BLaER1 treated with 17β-estradiol and CSF1 and Interleukin-3, amounts not matched to agents 10 nM and 100 nM (cell line): ENCODE measurements around the gene FAM83D.

ENCODE experiments used
- H3K27ac ChIP-seq, 11 experiments: shearing (Covaris generic); formaldehyde crosslinking; 2 replicates each; pipeline ENCODE4 v1.8.1; 2022
- H3K27me3 ChIP-seq, 11 experiments: shearing (Covaris generic); formaldehyde crosslinking; 2 replicates each; pipeline ENCODE4 v1.8.1; 2022
- H3K36me3 ChIP-seq, 11 experiments: shearing (Covaris generic); formaldehyde crosslinking; 2 replicates each; pipeline ENCODE4 v1.8.1; 2022
- H3K4me1 ChIP-seq, 10 experiments: shearing (Covaris generic); formaldehyde crosslinking; 2 replicates each; pipeline ENCODE4 v1.8.1; 2022
- H3K4me2 ChIP-seq, 11 experiments: shearing (Covaris generic); formaldehyde crosslinking; 2 replicates each; pipeline ENCODE4 v1.8.1; 2022
- H3K4me3 ChIP-seq, 10 experiments: shearing (Covaris generic); formaldehyde crosslinking; 2 replicates each; pipeline ENCODE4 v1.8.1; 2022
- H3K9ac ChIP-seq, 11 experiments: shearing (Covaris generic); formaldehyde crosslinking; 2 replicates each; pipeline ENCODE4 v1.8.1; 2022
- H3K9me3 ChIP-seq, 11 experiments: shearing (Covaris generic); formaldehyde crosslinking; replicated peaks in 1 of 11; 2 replicates each; pipeline ENCODE4 v1.8.1; 2022
- H4K20me1 ChIP-seq, 11 experiments: shearing (Covaris generic); formaldehyde crosslinking; 2 replicates each; pipeline ENCODE4 v1.8.1; 2022
- Cebpa-rat ChIP-seq, 11 experiments: shearing (Covaris generic); IDR thresholded peaks; 2 replicates each; pipeline ENCODE4 v1.8.1; 2022

Gene FAM83D

GRCh38 chr20:38903335-38903734, 22.9 kb upstream of the FAM83D start:
- H3K4me3 ChIP-seq, result no peak overlapping the region
- H3K9ac ChIP-seq, result no peak overlapping the region
- TF ChIP-seq Cebpa-rat (IDR thresholded peaks at IDR 0.05), result no peak
- peaks cover 10 to 24% (median 14%) of the 10 kb centered on the region in 11 experiments; a peak in 19 of 22 replicates for H3K9me3 ChIP-seq
- no peaks in the 10 kb centered on the region for H3K27me3 ChIP-seq
- H3K4me1 ChIP-seq, result no peaks in the 10 kb centered on the region
- no peaks in the 10 kb centered on the region for H4K20me1 ChIP-seq
- H3K27ac ChIP-seq, result no peak overlapping the region
- no peak overlapping the region for H3K4me2 ChIP-seq
- peaks cover 0 to 64% (median 42%) of the 10 kb centered on the region in 11 experiments; a peak in 20 of 22 replicates for H3K36me3 ChIP-seq

- no peak overlapping the region for H3K4me3 ChIP-seq
- H3K4me1 ChIP-seq, result no peaks in the 10 kb centered on the region
- no peaks in the 10 kb centered on the region for H3K27me3 ChIP-seq
- no peak overlapping the region for H3K4me2 ChIP-seq
- no peak overlapping the region for H3K9ac ChIP-seq
- no peaks in the 10 kb centered on the region for H4K20me1 ChIP-seq
- H3K27ac ChIP-seq, result no peak overlapping the region
- H3K36me3 ChIP-seq, result peaks cover 0 to 78% (median 45%) of the 10 kb centered on the region in 11 experiments; a peak in 20 of 22 replicates
- no peak for TF ChIP-seq Cebpa-rat (IDR thresholded peaks at IDR 0.05)
- H3K9me3 ChIP-seq, result peaks cover 10 to 24% (median 14%) of the 10 kb centered on the region in 11 experiments; a peak in 19 of 22 replicates
These were observed 20.8 kb upstream of the FAM83D start for GRCh38 chr20:38905375-38905774.

GRCh38 chr20:38907918-38908677, 18.1 kb upstream of the FAM83D start:
- Histone ChIP-seq H3K4me1 (no peaks in the 10 kb centered on the region), H3K4me2 (no peak overlapping the region), H3K27me3 (no peaks in the 10 kb centered on the region), H3K36me3 (peaks cover 0 to 68% (median 35%) of the 10 kb centered on the region in 11 experiments; a peak in 18 of 22 replicates), H4K20me1 (no peaks in the 10 kb centered on the region), H3K9ac (no peak overlapping the region), H3K4me3 (no peak overlapping the region), H3K27ac (no peak overlapping the region), H3K9me3 (peaks cover 10 to 24% (median 14%) of the 10 kb centered on the region in 11 experiments; a peak in 19 of 22 replicates)
- TF ChIP-seq Cebpa-rat (IDR thresholded peaks at IDR 0.05), result no peak

- Histone ChIP-seq H3K9ac (no peak overlapping the region), H3K27ac (no peak overlapping the region), H3K4me2 (no peak overlapping the region), H3K36me3 (peaks cover 0 to 25% (median 7%) of the 10 kb centered on the region in 11 experiments; a peak in 8 of 22 replicates), H3K4me1 (no peaks in the 10 kb centered on the region), H3K4me3 (no peak overlapping the region), H3K27me3 (no peaks in the 10 kb centered on the region), H3K9me3 (no peaks in the 10 kb centered on the region), H4K20me1 (no peaks in the 10 kb centered on the region; a peak in 1 of 22 replicates)
- no peak for TF ChIP-seq Cebpa-rat (IDR thresholded peaks at IDR 0.05)
These were observed 10.9 kb upstream of the FAM83D start for GRCh38 chr20:38915355-38915754.

GRCh38 chr20:38917657-38918056, 8.6 kb upstream of the FAM83D start:
- no peak overlapping the region for H3K27ac ChIP-seq
- H4K20me1 ChIP-seq, result peaks cover 0 to 8% (median 0%) of the 10 kb centered on the region in 11 experiments; a peak in 2 of 22 replicates
- no peak for TF ChIP-seq Cebpa-rat (IDR thresholded peaks at IDR 0.05)
- no peak overlapping the region for H3K4me2 ChIP-seq
- H3K36me3 ChIP-seq, result peaks cover 0 to 25% (median 7%) of the 10 kb centered on the region in 11 experiments; a peak in 8 of 22 replicates
- H3K9me3 ChIP-seq, result no peaks in the 10 kb centered on the region
- H3K4me3 ChIP-seq, result no peak overlapping the region
- no peak overlapping the region for H3K9ac ChIP-seq
- H3K27me3 ChIP-seq, result no peaks in the 10 kb centered on the region
- no peaks in the 10 kb centered on the region for H3K4me1 ChIP-seq

- Histone ChIP-seq H3K4me3 (no peak overlapping the region), H3K9me3 (no peaks in the 10 kb centered on the region), H3K4me1 (no peaks in the 10 kb centered on the region), H3K36me3 (peaks cover 0 to 25% (median 7%) of the 10 kb centered on the region in 11 experiments; a peak in 8 of 22 replicates), H3K4me2 (no peak overlapping the region), H4K20me1 (peaks cover 0 to 8% (median 0%) of the 10 kb centered on the region in 11 experiments; a peak in 2 of 22 replicates), H3K27ac (no peak overlapping the region), H3K27me3 (no peaks in the 10 kb centered on the region), H3K9ac (no peak overlapping the region)
- TF ChIP-seq Cebpa-rat (IDR thresholded peaks at IDR 0.05), result no peak
These were observed 8.0 kb upstream of the FAM83D start for GRCh38 chr20:38918172-38918571.

- Histone ChIP-seq H3K27ac (no peak overlapping the region), H3K9me3 (no peaks in the 10 kb centered on the region), H3K4me1 (no peaks in the 10 kb centered on the region), H4K20me1 (peaks cover 0 to 8% (median 0%) of the 10 kb centered on the region in 11 experiments; a peak in 2 of 22 replicates), H3K27me3 (no peaks in the 10 kb centered on the region), H3K9ac (no peak overlapping the region), H3K36me3 (peaks cover 0 to 17% (median 7%) of the 10 kb centered on the region in 11 experiments; a peak in 8 of 22 replicates), H3K4me2 (no peak overlapping the region), H3K4me3 (no peak overlapping the region)
- TF ChIP-seq Cebpa-rat (IDR thresholded peaks at IDR 0.05), result no peak
These were observed 6.5 kb upstream of the FAM83D start for GRCh38 chr20:38919683-38920082.

- Histone ChIP-seq H3K9ac (no peak overlapping the region), H3K4me1 (no peaks in the 10 kb centered on the region), H4K20me1 (peaks cover 0 to 8% (median 0%) of the 10 kb centered on the region in 11 experiments; a peak in 1 of 22 replicates), H3K4me2 (no peak overlapping the region), H3K27ac (no peak overlapping the region), H3K27me3 (no peaks in the 10 kb centered on the region), H3K9me3 (no peaks in the 10 kb centered on the region), H3K4me3 (no peak overlapping the region), H3K36me3 (peaks cover 0 to 17% (median 5%) of the 10 kb centered on the region in 11 experiments; a peak in 8 of 22 replicates)
- no peak for TF ChIP-seq Cebpa-rat (IDR thresholded peaks at IDR 0.05)
These were observed 5.8 kb upstream of the FAM83D start for GRCh38 chr20:38920411-38920810.

- Histone ChIP-seq H3K36me3 (peaks cover 0 to 17% (median 5%) of the 10 kb centered on the region in 11 experiments; a peak in 7 of 22 replicates), H4K20me1 (peaks cover 0 to 8% (median 0%) of the 10 kb centered on the region in 11 experiments; a peak in 1 of 22 replicates), H3K27me3 (no peaks in the 10 kb centered on the region)
These were observed 5.4 kb upstream of the FAM83D start for GRCh38 chr20:38920851-38921250.

More at GRCh38 chr20:38920851-38921250, 5.4 kb upstream of the FAM83D start:
- H3K27ac ChIP-seq, result no peak overlapping the region
- H3K4me3 ChIP-seq, result no peak overlapping the region
- H3K9me3 ChIP-seq, result no peaks in the 10 kb centered on the region
- no peaks in the 10 kb centered on the region for H3K4me1 ChIP-seq
- H3K9ac ChIP-seq, result no peak overlapping the region
- no peak for TF ChIP-seq Cebpa-rat (IDR thresholded peaks at IDR 0.05)
- no peak overlapping the region for H3K4me2 ChIP-seq
